NCI-H1105 treated with DMSO at 0.1 percent for 48 hours (cell line): ENCODE results near the gene TMEM238L.
"Not testable (repeated sequence)": the region's sequence is repeated elsewhere in the genome, so short reads cannot be mapped to it uniquely, and the experiment has no call there.

Experiments used
- DNase-seq: peaks from one replicate; lab custom pipeline; 2025; lab: John Stamatoyannopoulos, UW

Gene TMEM238L, protein sequence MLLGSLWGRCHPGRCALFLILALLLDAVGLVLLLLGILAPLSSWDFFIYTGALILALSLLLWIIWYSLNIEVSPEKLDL

GRCh38 chr17:10803830-10804475, at the start of gene TMEM238L:
Gene TMEM238L, minus strand, starts transcription at chr17:10804099. Its CDS starts 136 bp downstream, at chr17:10803963.
- DNase-seq, result no peak

DNA sequence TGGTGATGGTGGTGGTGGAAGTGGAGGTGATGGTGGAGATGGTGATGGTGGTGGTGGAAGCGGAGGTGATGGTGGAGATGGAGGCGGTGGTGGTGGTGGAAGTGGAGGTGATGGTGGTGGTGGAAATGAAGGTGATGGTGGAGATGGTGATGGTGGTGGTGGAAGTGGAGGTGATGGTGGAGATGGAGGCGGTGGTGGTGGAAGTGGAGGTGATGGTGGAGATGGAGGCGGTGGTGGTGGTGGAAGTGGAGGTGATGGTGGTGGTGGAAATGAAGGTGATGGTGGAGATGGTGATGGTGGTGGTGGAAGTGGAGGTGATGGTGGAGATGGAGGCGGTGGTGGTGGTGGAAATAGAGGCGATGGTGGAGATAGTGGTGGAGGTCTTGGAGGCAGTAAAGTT, 42.7 kb upstream of the TMEM238L start:
- DNase-seq, result not testable (repeated sequence)

DNA sequence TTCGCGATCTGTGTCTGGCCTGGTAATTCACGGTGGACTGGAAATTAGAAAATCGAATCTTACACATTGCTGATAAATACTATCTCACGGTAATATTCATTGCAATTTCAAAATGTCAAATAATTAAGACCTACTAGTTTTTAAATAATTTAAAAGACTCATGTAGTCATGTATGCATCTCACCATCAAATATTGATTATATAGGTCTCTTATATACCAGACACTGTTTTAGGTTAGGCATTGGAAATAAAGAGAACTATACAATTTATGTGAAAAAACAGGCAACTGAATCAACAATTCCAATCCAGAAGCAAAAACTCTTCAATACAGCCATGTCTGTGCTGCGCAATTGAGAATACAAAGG, 41.5 kb upstream of the TMEM238L start:
- DNase-seq, result no peak

GRCh38 chr17:10844621-10845387, 40.9 kb upstream of the TMEM238L start:
- peak; percentile 74 for DNase-seq

DNA sequence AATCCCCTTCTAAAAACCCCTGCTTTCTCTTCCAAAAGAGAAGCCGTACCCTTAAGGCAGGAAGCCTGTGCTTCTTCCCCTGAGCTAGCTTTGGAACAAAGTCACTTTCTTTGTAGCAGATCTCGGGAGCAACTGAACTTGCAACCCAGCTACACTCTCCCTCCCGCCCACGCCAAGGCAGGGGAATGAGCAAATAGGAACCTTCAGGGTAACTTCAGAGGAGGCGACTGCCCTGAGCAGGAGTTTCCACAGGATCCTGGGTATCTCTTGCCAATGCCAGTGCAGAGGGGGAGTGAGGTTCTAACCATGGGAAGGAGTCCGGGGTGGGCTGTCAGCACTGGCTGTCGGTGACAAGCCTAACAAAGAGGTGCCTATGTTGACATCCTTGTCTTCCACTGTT, 39.9 kb upstream of the TMEM238L start:
- no peak for DNase-seq

DNA sequence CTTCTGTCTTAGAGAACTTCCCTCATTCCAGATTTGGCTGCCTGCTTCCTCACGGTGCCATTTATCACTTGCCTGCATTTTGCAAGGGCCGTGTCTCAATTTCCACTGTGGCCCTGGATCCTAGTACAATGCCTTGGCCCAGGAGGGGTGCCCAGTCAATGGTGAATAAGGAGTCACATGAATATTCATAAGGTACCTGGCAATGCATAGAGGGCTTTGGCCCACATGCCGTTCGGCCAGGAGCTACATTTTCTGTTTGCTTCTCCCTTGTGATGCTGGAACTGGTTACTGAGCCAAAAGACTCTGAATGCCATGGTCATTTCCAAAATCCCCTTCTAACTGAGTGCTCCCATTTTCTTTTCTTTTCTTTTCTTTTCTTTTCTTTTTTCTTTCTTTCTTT, 38.8 kb upstream of the TMEM238L start:
- no peak for DNase-seq

- no peak for DNase-seq
These were observed 34.8 kb upstream of the TMEM238L start for GRCh38 chr17:10838682-10839081.

- no peak for DNase-seq
These were observed 34.0 kb upstream of the TMEM238L start, which contains the start of gene PIRT for GRCh38 chr17:10837921-10838320. Gene PIRT, minus strand, starts transcription at chr17:10838087. Its CDS starts 12,442 bp downstream, at chr17:10825645.

DNA sequence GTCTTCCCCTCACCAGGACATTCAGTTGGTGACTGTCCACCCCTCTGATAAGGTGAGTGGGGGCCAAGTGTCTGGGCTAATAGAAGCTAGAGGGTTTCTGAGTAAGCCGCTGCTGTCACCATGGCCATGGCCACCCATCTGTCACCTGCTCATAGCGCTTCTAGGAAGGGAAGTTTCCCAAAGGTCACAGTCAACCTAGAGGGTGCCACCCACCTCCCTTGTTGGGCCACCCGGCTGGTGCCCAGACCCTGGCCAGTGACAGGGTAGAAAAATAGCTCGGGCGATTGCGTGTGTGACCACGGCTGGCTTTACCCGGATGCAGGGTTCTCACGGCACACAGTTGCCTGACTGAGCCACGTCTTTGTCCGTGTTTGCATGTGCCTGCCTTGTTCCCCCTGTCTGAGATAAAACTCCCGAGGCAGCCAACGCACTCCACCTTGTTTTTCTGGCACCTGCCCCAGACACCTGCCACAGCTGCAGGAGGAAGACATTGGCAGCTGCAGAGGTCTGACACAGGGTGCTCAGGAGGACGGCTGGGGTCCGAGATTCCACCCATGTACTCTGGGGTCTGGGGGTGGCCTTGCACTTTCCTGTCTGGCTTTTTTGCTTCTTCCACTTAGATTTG, 33.2 kb upstream of the TMEM238L start:
- peak; percentile 49 for DNase-seq

DNA sequence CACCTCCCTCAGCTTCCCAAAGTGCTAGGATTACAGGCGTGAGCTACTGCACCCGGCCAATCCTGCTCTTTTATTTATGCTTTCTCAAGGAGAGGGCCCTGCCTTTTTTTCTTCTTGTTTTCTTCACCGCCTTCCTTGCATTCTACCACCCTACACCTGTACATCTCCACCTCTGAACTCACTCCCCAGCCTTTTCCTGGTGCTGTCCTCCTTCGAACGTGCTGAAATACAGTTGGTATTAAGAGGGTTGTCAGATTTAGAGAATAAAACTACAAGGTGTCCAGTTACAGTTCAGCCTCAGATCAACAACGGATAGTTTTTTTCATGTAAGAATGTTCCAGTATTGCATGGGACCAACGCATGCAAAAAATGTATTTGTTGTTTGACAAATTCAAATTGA, 32.2 kb upstream of the TMEM238L start:
- no peak for DNase-seq

- DNase-seq, result no peak
These were observed 27.8 kb upstream of the TMEM238L start for GRCh38 chr17:10831696-10832095.

DNA sequence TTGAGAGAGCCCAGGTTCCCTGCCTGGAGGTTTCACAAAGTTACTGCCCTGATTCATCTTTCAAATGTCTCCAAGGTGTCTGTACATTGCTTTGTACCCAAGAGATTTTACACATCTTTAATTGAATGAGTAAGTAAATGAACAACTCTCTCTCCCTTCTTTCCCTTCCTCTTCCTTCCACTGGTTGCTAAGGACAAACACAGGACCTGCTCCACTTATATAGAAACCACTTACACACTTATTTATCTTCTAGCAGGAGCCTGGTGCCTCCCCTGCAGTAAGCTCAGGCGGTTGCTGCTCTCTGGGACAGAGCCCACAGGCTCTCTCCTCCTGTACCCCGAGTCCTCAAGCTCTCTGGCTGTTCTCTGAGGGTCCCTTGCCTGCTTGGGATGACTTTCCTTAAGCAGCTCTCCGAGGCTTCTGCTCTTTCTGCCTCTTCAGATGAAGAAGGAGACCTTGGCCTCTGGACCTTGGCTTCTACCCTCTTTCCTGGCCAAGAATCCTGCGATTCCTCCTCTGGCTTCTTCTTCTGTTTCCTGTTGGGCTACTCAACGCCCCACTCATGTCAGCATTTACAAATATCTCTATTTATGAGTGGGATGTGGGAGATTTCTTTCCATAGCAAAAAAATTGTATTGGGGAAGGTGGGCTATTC, 24.1 kb upstream of the TMEM238L start:
- no peak for DNase-seq

DNA sequence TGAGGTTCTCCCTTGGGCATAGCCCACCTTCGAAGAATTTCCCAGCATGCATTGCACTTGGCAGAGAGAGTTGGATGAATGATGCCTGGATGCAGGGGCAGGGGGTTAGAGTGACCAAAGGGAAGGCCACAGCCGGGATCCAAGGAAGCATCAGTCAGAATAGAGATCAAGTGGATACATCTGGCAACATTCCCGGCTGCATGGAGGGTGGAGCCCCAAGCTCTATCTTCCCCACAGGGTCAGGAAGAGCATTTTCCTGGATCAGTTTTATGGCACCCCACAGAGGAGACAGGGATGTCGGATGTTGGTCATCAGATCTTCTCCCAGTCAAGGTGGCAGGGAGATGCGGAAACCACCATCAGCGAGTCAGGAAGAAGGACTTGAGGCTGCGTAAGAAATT, 21.0 kb upstream of the TMEM238L start:
- no peak for DNase-seq

DNA sequence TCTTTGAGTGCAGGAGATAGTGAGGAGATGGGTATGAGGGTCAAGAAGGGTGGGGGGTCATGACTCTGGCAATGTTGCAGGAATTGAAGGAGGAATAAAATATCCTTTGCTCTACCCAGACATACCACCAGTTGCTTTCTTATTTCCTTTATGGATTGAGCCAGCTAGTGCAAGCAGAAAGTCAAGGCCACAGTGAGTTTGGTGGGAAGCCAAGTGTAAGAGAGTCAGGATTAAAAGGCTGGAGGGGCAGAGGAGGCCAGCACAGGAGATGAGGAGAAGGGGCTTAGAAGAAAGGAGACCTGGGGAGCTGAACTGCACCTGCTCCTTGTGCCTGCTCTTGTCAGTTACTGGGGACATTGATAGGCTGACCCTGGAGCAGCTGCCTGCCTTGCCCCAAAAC, 17.9 kb upstream of the TMEM238L start:
- DNase-seq, result no peak

DNA sequence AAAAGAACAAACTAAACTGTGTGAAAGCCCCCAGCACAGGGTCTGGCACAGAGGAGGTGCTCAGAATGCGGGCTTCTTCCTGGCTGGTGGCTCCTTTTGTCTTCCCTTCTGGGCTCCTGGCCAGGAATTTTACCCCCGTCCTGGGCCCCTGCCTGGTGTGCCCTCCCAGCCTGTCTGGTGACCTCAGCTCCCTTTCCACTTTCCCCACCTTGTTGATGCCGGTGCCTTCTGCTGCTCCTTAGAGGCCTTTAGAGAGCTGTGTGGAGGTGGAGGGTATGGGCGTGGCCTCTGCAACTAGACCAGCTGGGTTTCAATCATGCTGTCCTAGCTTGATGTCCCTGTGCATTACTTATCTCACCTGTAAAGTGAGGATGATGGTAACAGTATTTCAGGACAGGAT, 17.2 kb upstream of the TMEM238L start:
- DNase-seq, result no peak

GRCh38 chr17:10815319-10815718, 11.4 kb upstream of the TMEM238L start:
- no peak for DNase-seq

GRCh38 chr17:10814075-10814474, 10.2 kb upstream of the TMEM238L start:
- DNase-seq, result no peak

DNA sequence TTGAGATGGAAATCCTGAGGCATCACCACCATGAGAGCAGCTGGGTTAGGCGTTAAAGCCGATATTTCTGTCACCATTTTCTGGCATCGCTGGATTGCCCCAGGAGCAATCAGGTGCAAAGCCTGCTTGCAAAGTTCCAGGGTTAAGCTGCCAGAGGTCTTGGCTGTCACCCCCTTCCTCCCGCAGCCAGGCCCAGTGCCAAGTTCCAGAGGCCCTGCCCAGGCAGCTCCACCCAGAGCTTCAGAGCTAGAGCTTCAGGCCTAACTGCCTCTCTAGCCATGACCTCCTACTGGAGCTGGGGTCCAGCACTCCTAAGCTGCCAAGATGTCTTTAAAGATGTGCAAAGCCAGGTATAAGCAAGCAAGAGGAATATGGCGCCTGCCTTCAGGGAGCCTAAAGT, 8.8 kb upstream of the TMEM238L start:
- DNase-seq, result no peak

DNA sequence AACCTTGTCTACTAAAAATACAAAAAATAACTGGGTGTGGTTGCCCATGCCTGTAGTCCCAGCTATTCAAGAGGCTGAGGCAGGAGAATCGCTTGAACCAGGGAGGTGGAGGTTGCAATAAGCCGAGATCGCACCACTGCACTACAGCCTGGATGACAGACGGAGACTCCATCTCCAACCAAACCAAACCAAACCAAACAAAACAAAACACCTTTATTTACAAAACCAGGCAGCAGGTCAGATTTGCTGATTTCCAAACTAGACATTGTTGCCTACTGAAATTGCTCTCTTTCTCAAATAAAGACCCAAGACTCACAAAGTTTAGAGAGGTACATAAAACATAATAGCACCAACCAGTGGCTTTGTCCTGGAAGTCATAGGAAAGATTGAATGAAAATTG, 5.7 kb upstream of the TMEM238L start:
- no peak for DNase-seq

- no peak for DNase-seq
These were observed 3.8 kb upstream of the TMEM238L start for GRCh38 chr17:10807704-10808128.

- no peak for DNase-seq
These were observed 2.8 kb upstream of the TMEM238L start for GRCh38 chr17:10806545-10807262.

GRCh38 chr17:10805911-10806310, 2.0 kb upstream of the TMEM238L start:
- no peak for DNase-seq
